ENCODE data around the gene MINDY4B.

Gene MINDY4B

DNA sequence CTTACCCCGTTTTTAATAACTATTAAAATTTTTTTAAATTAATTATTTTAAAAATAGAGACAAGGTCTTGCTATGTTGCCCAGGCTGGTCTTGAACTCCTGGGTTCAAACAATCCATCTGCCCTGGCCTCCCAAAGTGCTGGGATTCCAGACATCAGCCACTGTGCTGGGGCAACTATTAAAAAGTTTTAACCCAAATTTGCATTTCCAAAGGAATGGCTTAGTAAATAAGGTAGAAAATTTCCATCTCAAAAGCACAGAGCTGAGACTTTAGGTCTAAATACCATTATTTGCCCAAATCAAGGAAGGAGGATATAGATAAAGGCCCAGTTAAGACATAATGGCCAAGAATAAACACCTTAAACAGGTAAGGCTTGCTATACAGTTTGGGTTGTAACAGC lies 56.4 kb downstream of the MINDY4B start:
- Mint-ChIP-seq H3K36me3 (peaks cover 1% of the 10 kb centered on the region), H3K4me3 (no peak overlapping the region), H3K4me1 (no peaks in the 10 kb centered on the region), H3K9me3 (peaks cover 5% of the 10 kb centered on the region), H3K27me3 (peaks cover 4% of the 10 kb centered on the region), H3K27ac (no peak overlapping the region)
- no peak for DNase-seq
- CTCF ChIA-PET = no interaction called here

DNA sequence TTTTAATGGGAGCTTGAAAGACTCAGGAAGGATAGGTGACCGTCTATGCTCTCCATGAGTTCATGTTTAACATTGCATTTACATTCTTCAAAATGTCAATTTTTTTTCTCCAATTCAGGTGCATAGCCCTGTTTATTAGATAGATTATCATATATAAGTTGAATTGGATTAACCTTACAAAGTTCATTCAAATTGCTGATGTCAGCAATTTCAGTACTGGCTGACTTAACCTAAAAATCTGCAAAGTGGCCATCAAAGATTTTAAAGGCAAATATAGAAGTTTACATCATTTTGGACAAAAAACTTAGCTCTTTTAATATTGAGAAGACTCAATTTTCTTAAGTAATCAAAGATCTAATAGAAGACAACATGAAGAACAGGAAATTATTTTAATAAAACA lies 57.8 kb downstream of the MINDY4B start:
- no peak overlapping the region for H3K27ac Mint-ChIP-seq
- H3K36me3 Mint-ChIP-seq = peaks cover 1% of the 10 kb centered on the region
- CTCF ChIA-PET = no interaction called here
- H3K27me3 Mint-ChIP-seq = peaks cover 4% of the 10 kb centered on the region
- DNase-seq = no peak
- H3K9me3 Mint-ChIP-seq = peaks cover 5% of the 10 kb centered on the region
- H3K4me1 Mint-ChIP-seq = no peaks in the 10 kb centered on the region
- H3K4me3 Mint-ChIP-seq = no peak overlapping the region

DNA sequence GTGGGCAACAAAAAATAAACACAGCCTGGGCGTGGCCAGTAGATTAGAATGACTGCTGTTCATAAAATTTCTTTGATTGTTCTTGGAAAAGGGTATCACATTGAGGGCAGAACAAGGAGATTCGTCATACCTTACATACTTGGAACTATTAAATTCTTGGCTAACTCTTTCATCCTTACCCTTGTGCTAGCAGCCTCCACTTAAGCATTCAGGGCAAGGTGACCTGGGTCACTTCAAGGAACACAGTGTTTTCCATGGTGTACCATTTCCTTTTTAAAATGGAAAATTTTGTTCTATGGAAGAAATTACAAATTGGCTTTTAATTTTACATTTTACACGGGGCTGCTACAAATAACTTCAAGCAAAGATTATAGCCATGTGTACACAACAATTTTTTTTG lies 60.8 kb downstream of the MINDY4B start:
- CTCF ChIA-PET = no interaction called here
- no peak overlapping the region for H3K27ac Mint-ChIP-seq
- DNase-seq = no peak
- no peaks in the 10 kb centered on the region for H3K4me1 Mint-ChIP-seq
- no peaks in the 10 kb centered on the region for H3K36me3 Mint-ChIP-seq
- peaks cover 19% of the 10 kb centered on the region for H3K27me3 Mint-ChIP-seq
- H3K4me3 Mint-ChIP-seq = no peak overlapping the region
- H3K9me3 Mint-ChIP-seq = no peaks in the 10 kb centered on the region

DNA sequence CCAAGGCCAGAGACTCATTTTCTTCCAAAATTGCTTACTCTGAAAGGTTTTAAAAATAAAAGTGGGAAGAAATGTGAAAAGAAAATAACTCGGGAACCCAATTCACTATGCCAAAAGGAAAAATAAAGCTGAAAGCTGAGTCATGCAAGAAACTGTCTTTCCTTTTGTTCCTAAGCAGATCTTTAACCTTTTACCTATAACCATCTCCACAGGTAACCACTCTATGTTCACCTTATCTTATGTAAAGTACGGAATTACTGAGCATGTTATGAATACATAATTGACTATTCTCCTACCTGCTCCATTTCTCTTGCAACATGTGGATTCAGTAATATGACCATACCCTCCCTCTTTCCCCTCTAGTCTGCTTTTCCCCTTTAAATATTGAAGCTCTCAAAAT lies 62.0 kb downstream of the MINDY4B start:
- no peaks in the 10 kb centered on the region for H3K36me3 Mint-ChIP-seq

DNA sequence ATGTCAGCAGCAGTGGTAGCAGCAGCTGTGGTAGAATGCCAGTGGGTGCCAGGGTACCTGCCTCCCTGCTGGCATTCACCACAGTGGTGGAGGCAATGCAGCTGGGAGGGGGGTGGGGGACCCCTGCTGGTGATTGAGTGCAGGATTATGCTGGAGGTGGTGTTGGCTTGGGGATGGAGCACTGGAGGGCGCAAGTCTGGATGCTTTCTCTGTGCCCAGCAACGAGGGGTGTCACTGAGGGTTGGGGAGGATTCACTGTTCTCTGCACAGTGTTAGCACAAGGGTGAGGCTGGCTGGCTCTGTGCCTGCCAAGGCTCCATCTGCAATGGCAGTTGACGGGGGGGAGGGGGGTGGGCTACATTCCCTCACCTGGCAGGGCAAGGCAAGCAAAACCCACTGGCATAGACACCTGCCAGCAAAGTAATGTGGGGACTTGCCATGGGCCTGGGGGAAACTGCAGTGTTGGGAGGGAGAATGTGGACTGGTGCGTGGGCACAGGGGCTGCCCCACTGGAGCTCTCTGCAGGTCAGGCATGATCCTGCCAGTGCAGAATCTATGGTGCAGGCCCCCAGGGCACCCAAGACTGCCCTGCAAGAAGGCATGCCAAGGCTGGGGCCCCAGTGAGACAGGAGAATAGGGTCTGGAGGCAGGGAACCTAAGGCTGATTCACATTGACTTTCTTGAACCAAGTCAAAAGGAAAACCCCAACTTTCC lies 64.3 kb downstream of the MINDY4B start:
- H3K4me3 Mint-ChIP-seq = no peak overlapping the region
- H3K27me3 Mint-ChIP-seq = peaks cover 19% of the 10 kb centered on the region
- H3K9me3 Mint-ChIP-seq = no peaks in the 10 kb centered on the region
- no peak for DNase-seq
- CTCF ChIA-PET = interaction anchor here (1.0 kb wide), 1 partner anchor 10 kb away, joined by 3 read pairs; no protein-coding TSS in a partner anchor
- no peak overlapping the region for H3K27ac Mint-ChIP-seq
- no peaks in the 10 kb centered on the region for H3K36me3 Mint-ChIP-seq
- no peaks in the 10 kb centered on the region for H3K4me1 Mint-ChIP-seq

More for the DNA sequence above, 62.0 kb downstream of the MINDY4B start:
- H3K27me3 Mint-ChIP-seq = peaks cover 19% of the 10 kb centered on the region
- H3K4me1 Mint-ChIP-seq = no peaks in the 10 kb centered on the region
- DNase-seq = no peak
- H3K9me3 Mint-ChIP-seq = no peaks in the 10 kb centered on the region
- H3K4me3 Mint-ChIP-seq = no peak overlapping the region
- no peak overlapping the region for H3K27ac Mint-ChIP-seq
- CTCF ChIA-PET = interaction anchor here (0.7 to 1.1 kb wide), 3 partner anchors 15 to 55 kb away, joined by 3 read pairs; no protein-coding TSS in a partner anchor

DNA sequence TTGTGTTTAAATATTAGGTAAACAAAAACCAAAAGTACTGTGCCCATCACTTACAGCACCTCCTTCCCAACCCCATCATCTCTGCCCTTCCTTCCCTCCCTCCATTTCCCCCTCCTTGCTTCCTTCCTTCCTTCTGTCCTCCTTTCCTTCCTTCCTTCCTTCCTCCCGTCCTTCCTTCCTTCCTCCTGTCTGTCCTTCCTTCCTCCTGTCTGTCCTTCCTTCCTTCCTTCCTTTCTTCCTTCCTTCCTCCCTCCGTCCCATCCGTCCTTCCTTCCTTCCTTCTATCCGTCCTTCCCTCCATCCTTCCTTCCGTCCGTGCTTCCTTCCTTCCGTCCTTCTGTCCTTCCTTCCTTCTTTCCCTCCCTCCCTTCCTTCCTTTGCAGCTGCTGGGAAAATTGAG lies 74.5 kb downstream of the MINDY4B start:
- CTCF ChIA-PET = interaction anchor here (0.6 to 1.4 kb wide), 2 partner anchors 10 to 25 kb away, joined by 3 read pairs; no protein-coding TSS in a partner anchor

DNA sequence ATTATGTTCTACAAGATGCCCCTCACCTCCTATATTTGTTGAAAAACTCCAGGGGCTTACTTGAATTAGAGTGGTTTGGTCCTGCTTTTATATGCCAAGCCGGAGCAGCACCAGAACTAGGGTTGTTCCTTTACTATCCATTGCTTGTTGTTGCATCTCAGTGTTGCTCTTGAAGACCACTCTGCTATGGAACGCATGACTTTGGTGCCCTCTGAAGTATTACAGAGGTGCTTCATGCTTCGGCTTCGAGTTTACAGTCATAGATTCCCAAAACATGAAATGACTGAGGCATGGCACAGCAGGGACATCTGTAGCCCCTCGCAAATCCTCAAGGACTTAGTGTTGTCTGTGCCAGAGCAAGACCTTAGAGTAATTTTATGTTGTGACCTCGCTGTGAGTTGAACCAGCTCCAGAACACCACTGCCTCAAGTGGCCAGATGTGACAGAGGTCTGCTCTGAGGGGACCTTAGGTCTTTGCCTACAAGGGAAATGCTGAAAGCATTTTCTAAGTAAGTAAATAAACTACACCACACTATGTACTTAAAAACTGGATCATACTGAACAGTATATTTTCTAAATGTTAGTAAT lies 75.1 kb downstream of the MINDY4B start:
- H3K4me3 Mint-ChIP-seq = no peak overlapping the region
- peaks cover 23% of the 10 kb centered on the region for H3K27me3 Mint-ChIP-seq
- CTCF ChIA-PET = interaction anchor here (0.6 to 1.4 kb wide), 2 partner anchors 10 to 24 kb away, joined by 3 read pairs; no protein-coding TSS in a partner anchor
- H3K27ac Mint-ChIP-seq = no peak overlapping the region
- no peaks in the 10 kb centered on the region for H3K36me3 Mint-ChIP-seq
- DNase-seq = no peak
- H3K9me3 Mint-ChIP-seq = no peaks in the 10 kb centered on the region
- no peaks in the 10 kb centered on the region for H3K4me1 Mint-ChIP-seq

More for the DNA sequence above, 74.5 kb downstream of the MINDY4B start:
- no peak for DNase-seq
- no peak overlapping the region for H3K4me3 Mint-ChIP-seq
- H3K4me1 Mint-ChIP-seq = no peaks in the 10 kb centered on the region
- no peaks in the 10 kb centered on the region for H3K36me3 Mint-ChIP-seq
- H3K27ac Mint-ChIP-seq = no peak overlapping the region
- peaks cover 23% of the 10 kb centered on the region for H3K27me3 Mint-ChIP-seq
- H3K9me3 Mint-ChIP-seq = no peaks in the 10 kb centered on the region

DNA sequence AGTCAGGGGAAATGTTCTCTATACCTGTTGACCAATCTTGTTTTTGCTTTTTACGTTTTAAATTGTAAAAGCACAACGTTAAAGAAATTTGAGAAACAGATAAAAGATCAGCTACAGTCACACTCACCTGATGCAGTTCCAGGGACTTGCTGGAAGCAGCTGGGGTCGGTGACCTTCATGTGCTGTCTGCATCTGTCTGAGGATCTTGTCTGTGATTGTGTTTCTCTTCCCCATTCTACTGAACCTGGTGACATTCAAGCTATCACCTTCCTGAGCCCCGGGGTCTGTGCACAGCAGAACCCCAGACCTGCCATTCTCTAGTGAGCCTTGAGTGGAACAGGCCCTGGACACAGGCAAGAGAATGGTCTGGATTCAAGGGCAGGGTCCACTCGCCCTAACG lies 75.8 kb downstream of the MINDY4B start:
- Mint-ChIP-seq H3K4me3 (no peak overlapping the region), H3K9me3 (no peaks in the 10 kb centered on the region), H3K27ac (no peak overlapping the region), H3K36me3 (no peaks in the 10 kb centered on the region), H3K27me3 (peaks cover 23% of the 10 kb centered on the region), H3K4me1 (no peaks in the 10 kb centered on the region)
- CTCF ChIA-PET = interaction anchor here (1.4 kb wide), 1 partner anchor 23 kb away, joined by 3 read pairs; no protein-coding TSS in a partner anchor
- no peak for DNase-seq

DNA sequence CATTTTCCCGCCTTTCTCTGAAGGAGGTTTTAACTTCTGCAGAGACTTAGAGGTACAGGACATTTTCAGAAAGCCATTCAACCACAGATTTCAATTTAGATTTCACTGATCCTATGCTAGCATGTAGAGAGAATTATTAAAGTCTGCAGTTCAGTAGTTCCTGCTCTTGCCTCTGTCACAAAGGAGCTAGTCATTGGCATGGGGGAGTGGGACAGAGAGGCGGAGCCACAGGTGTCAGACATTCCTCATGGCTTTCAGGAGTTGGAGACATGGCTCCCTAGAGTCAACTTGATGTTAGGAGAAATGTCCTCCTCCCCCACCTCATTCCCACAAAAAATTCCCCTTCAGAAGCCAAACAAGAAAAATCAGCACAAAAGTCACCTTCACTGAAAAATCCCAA lies 76.2 kb downstream of the MINDY4B start:
- Mint-ChIP-seq H3K27me3 (peaks cover 23% of the 10 kb centered on the region), H3K36me3 (no peaks in the 10 kb centered on the region), H3K27ac (no peak overlapping the region), H3K9me3 (no peaks in the 10 kb centered on the region), H3K4me1 (no peaks in the 10 kb centered on the region), H3K4me3 (no peak overlapping the region)
- CTCF ChIA-PET = interaction anchor here (1.0 kb wide), 1 partner anchor 14 kb away, joined by 3 read pairs; no protein-coding TSS in a partner anchor
- no peak for DNase-seq

DNA sequence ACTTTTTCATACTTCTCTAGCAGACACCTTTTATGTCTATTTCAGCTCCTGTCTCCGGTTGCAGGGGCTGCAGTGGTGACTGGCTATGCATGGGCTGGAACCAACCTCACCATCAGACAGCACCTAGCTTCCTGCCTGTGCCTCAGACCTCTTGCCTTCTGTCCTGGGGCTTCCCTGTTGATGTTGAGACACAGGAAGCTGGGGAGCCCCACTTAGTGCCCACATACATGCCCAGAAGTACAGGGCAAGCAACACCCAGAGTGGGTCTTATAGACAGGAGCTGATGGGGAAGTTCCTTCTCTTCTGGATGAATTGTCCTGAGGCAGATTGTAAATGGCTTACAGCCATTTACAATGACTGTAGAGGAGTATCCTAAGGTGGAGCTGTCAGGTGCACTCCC lies 77.0 kb downstream of the MINDY4B start:
- Mint-ChIP-seq H3K4me3 (no peak overlapping the region), H3K36me3 (no peaks in the 10 kb centered on the region), H3K4me1 (no peaks in the 10 kb centered on the region), H3K27me3 (peaks cover 23% of the 10 kb centered on the region), H3K27ac (no peak overlapping the region), H3K9me3 (no peaks in the 10 kb centered on the region)
- no peak for DNase-seq
- CTCF ChIA-PET = interaction anchor here (1.0 kb wide), 1 partner anchor 15 kb away, joined by 3 read pairs; no protein-coding TSS in a partner anchor

DNA sequence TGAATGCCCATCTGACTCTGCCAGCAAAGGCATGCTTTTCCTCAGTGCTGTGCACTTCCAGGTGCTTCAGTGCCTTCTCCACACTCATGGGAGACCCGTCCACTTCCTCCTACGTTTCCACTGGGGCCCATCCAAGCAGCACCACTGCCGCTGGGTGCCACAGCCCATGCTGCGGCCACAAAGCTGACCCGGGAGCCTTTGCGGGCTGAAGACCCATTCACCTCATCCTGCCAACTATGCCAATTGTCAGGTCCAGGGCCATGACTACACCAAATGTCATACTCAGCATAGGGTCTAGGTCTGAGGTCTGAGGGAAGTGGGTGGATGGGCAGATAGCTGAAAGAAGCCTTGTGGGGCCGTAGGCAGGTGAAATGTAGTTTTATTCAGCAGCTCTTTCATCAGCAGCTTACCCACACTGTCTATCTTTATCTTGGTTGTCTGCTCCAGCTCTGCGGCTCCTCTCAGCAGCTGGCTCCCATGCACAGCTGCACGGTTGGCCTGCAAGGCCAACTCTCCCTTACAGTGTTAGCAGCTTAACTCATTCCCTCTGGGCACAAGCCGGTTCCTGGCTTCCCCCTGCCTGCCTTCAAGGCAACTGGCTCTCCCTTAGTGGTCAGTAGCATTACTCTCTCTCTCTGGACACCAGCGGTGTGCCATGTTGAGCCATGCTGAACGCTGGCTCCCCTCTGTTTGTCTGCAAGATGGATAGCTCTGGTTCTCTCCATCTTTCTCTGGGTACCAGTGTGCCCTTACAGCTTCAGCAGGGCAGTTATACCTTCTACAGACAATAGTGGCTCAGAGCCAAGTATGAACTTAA lies 78.6 kb downstream of the MINDY4B start:
- Mint-ChIP-seq H3K9me3 (no peaks in the 10 kb centered on the region), H3K27me3 (peaks cover 23% of the 10 kb centered on the region), H3K27ac (no peak overlapping the region), H3K36me3 (no peaks in the 10 kb centered on the region), H3K4me1 (no peaks in the 10 kb centered on the region), H3K4me3 (no peak overlapping the region)
- CTCF ChIA-PET = interaction anchor here (0.6 kb wide), 1 partner anchor 106 kb away, joined by 3 read pairs; no protein-coding TSS in a partner anchor
- DNase-seq = no peak

DNA sequence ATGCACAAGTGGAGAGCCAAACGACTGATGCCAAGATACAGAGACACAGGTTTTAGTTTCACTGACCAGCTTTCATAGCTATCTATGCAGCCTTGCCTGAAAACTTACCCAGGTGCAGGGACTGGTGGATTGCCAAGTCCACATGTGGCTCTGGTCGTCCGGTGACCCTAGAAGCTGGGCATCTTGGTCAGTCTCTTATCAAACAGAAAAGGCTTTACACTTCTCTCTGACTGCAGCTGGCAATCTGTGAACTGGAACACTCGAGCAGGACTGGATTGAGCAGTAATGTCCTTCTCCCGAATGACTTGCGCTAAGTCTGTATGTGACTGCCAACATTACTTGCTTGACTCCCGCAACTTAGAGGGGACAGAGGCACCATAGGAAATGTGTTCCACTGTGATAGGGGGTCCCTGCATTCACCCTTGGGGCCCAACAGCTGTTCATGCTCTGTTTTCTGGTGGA lies 79.3 kb downstream of the MINDY4B start:
- no peak overlapping the region for H3K27ac Mint-ChIP-seq
- CTCF ChIA-PET = interaction anchor here (0.8 to 1.0 kb wide), 2 partner anchors 38 to 104 kb away, joined by 3 read pairs; no protein-coding TSS in a partner anchor
- H3K9me3 Mint-ChIP-seq = no peaks in the 10 kb centered on the region
- H3K36me3 Mint-ChIP-seq = no peaks in the 10 kb centered on the region
- no peak overlapping the region for H3K4me3 Mint-ChIP-seq
- H3K4me1 Mint-ChIP-seq = no peaks in the 10 kb centered on the region
- peaks cover 23% of the 10 kb centered on the region for H3K27me3 Mint-ChIP-seq
- DNase-seq = no peak

DNA sequence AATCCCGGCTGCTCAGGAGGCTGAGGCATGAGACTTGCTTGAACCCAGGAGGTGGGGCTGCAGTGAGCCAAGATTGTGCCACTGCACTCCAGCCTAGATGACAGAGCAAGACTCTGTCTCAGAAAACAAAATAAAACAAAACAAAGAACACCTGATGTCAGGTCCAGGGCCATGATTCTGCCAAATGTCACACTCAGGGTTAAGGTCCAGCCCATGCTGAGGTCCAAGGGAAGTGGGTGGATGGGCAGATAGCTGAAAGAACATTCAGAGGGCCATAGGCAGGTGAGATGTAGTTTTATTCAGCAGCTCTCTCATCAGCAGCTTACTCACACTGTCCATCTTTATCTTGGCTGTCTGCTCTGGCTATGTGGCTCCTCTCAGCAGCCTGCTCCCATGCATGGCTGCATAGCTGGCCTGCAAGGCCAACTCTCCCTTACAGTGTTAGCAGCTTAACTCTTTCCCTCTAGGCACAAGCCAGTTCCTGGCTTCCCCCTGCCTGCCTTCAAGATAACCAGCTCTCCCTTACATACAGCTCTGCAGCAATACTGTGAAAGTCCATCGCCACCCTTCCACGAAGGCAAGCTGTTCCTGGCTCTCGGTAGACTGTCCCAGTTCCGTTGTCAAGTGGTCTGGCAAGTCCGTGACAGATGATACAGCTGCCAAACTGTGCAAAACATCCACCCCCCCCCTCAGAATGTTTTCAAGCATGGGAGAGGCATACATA lies 79.9 kb downstream of the MINDY4B start:
- no peak overlapping the region for H3K27ac Mint-ChIP-seq
- H3K4me1 Mint-ChIP-seq = no peaks in the 10 kb centered on the region
- H3K4me3 Mint-ChIP-seq = no peak overlapping the region
- no peaks in the 10 kb centered on the region for H3K9me3 Mint-ChIP-seq
- peaks cover 18% of the 10 kb centered on the region for H3K27me3 Mint-ChIP-seq
- CTCF ChIA-PET = interaction anchor here (0.8 to 1.0 kb wide), 2 partner anchors 38 to 104 kb away, joined by 3 read pairs; no protein-coding TSS in a partner anchor
- DNase-seq = no peak
- H3K36me3 Mint-ChIP-seq = no peaks in the 10 kb centered on the region
